Caco-2 (cell line): ENCODE measurements around the gene TMEM19. TPM values are rescaled to one million over a fixed set of nuclear protein-coding genes. Genes with fewer than 3 reads are reported as not detected.
A peak's percentile ranks its signal among the peaks of the same experiment; 100 is the strongest.

Experiments used
- BruUV-seq: library from RNA; stranded (reverse); fragments of 400-500 nt; replicated peaks from 2 replicates; lab custom pipeline; 2021; lab: Mats Ljungman, UMichigan
- CTCF ChIA-PET: fragments of 300-600 bp; sonication (Branson Sonifier 250); formaldehyde crosslinking; loops from one replicate; lab custom pipeline; 2022; ENCODE audit warnings: antibody characterized with exemption; lab: Charles Lee
- POLR2A ChIA-PET: fragments of 300-600 bp; sonication (Branson Sonifier 250); formaldehyde crosslinking; loops from one replicate; lab custom pipeline; 2022; ENCODE audit warnings: antibody characterized with exemption; lab: Charles Lee
- DNase-seq, 2 experiments: peaks; one replicate each; pipeline versions ENCODE4 v3.0.0 to v3.0.0-alpha.2; 2020 to 2022
- H3K27me3 ChIP-seq: replicated peaks from 2 replicates; pipeline ENCODE4 v1.6.0; 2011; ENCODE audit warnings: low read length; ENCODE audit not compliant: control insufficient read depth, insufficient read depth
- H3K36me3 ChIP-seq: 2 replicates; pipeline ENCODE4 v1.5.1; 2011; ENCODE audit warnings: low read length; ENCODE audit not compliant: control insufficient read depth, insufficient read depth
- H3K4me1 ChIP-seq: fragments of 250-450 bp; sonication (Bioruptor Pico); 2 replicates; pipeline ENCODE4 v1.5.1; 2020; ENCODE audit warnings: mild to moderate bottlenecking
- H3K4me3 ChIP-seq: 2 replicates; pipeline ENCODE4 v1.5.1; 2011; ENCODE audit warnings: low read depth, mild to moderate bottlenecking, control low read depth, low read length
- H3K9me3 ChIP-seq: fragments of 250-450 bp; sonication (Bioruptor Pico); 2 replicates; pipeline ENCODE4 v1.5.1; 2020; ENCODE audit warnings: mild to moderate bottlenecking, moderate library complexity
- H3K27ac Mint-ChIP-seq: one replicate; pipeline ENCODE4 v1.8.0; 2022; ENCODE audit warnings: mixed read lengths; ENCODE audit not compliant: unreplicated experiment
- H3K27me3 Mint-ChIP-seq: one replicate; pipeline ENCODE4 v1.8.0; 2022; ENCODE audit warnings: mixed read lengths; ENCODE audit not compliant: insufficient read depth, unreplicated experiment
- H3K36me3 Mint-ChIP-seq: one replicate; pipeline ENCODE4 v1.8.0; 2022; ENCODE audit warnings: mild to moderate bottlenecking, mixed read lengths; ENCODE audit not compliant: insufficient read depth, unreplicated experiment
- H3K4me1 Mint-ChIP-seq: one replicate; pipeline ENCODE4 v1.8.0; 2022; ENCODE audit warnings: low read depth, mixed read lengths; ENCODE audit not compliant: unreplicated experiment
- H3K4me3 Mint-ChIP-seq: one replicate; pipeline ENCODE4 v1.8.0; 2022; ENCODE audit warnings: mild to moderate bottlenecking, moderate library complexity, mixed read lengths; ENCODE audit not compliant: unreplicated experiment
- H3K9me3 Mint-ChIP-seq: one replicate; pipeline ENCODE4 v1.8.0; 2022; ENCODE audit warnings: mixed read lengths; ENCODE audit not compliant: unreplicated experiment
- CTCF ChIP-seq, 2 experiments: fragments of 200-600 bp in 1 of 2; IDR thresholded peaks; 1 replicate in 1 of 2; 2 replicates in 1 of 2; pipeline versions ENCODE4 v1.5.1 to v1.8.0; 2011 to 2022; ENCODE audit warnings: antibody characterized with exemption in 1 of 2, control low read depth in 1 of 2, inconsistent platforms in 1 of 2, low read depth in 1 of 2, low read length in 1 of 2, mild to moderate bottlenecking in 1 of 2, moderate library complexity in 1 of 2; ENCODE audit not compliant: insufficient read depth in 1 of 2, severe bottlenecking in 1 of 2, unreplicated experiment in 1 of 2
- intact Hi-C: fragments of 100-400 bp; cut with micrococcal nuclease; formaldehyde crosslinking; loops from one replicate; pipeline ENCODE4 v1.10.0; 2022; ENCODE audit not compliant: unreplicated experiment
- total RNA-seq: library from RNA; stranded (reverse); gene quantifications from 2 replicates; pipeline ENCODE4 v1.2.3, GENCODE V29; 2022

TMEM19 gene
- total RNA-seq, 1 experiment from 2014 or later: 24.2 TPM

GRCh38 chr12:71662849-71663560, 22.9 kb upstream of the TMEM19 start:
- intact Hi-C loops: loop anchor here (1.0 kb wide), 2 partner anchors 21 to 91 kb away; partner anchors contain the start of gene RAB21
- H3K9me3 Mint-ChIP-seq: no peaks in the 10 kb centered on the region
- Histone ChIP-seq H3K27me3 (no peaks in the 10 kb centered on the region), H3K4me3 (peak overlapping the region; percentile 93), H3K4me1 (peaks cover 11% of the 10 kb centered on the region; the same call in 1 of the 2 replicates), H3K36me3 (no peaks in the 10 kb centered on the region; the same call in 1 of the 2 replicates), H3K9me3 (no peaks in the 10 kb centered on the region)
- peaks cover 48% of the 10 kb centered on the region for H3K36me3 Mint-ChIP-seq
- H3K27ac Mint-ChIP-seq: peak overlapping the region; percentile 99
- no peaks in the 10 kb centered on the region for H3K27me3 Mint-ChIP-seq
- BruUV-seq: TSS peak; percentile 65
- peak overlapping the region; percentile 98 for H3K4me3 Mint-ChIP-seq
- POLR2A ChIA-PET: interaction anchor here (0.7 to 2.5 kb wide), 4 partner anchors 13 to 91 kb away, joined by 3 to 49 read pairs (median 6); partner anchors contain the start of gene TMEM19
- TF ChIP-seq CTCF (IDR thresholded peaks at IDR 0.05; ENCODE audit: insufficient read depth in 1 of 2, low read depth in 1 of 2, low read length in 1 of 2, severe bottlenecking in 1 of 2, unreplicated experiment in 1 of 2): no peak
- CTCF ChIA-PET: interaction anchor here (0.6 to 2.5 kb wide), 4 partner anchors 9 to 84 kb away, joined by 3 to 16 read pairs (median 6); partner anchors contain the start of gene TMEM19
- peaks cover 13% of the 10 kb centered on the region for H3K4me1 Mint-ChIP-seq
- peak; percentile 56 to 68 for DNase-seq

GRCh38 chr12:71663561-71664410, 22.1 kb upstream of the TMEM19 start, which contains the start of the genes THAP2 and ZFC3H1:
Gene THAP2 (plus strand): TSS chr12:71664301. CDS start chr12:71664510, 209 bp downstream.
Gene ZFC3H1 (minus strand): TSS chr12:71663848. CDS start chr12:71663610, 238 bp downstream.
- Histone ChIP-seq H3K27me3 (no peaks in the 10 kb centered on the region), H3K36me3 (no peaks in the 10 kb centered on the region; the same call in 1 of the 2 replicates), H3K4me3 (peak within 1 kb of the TSS; percentile 93), H3K4me1 (peaks cover 11% of the 10 kb centered on the region; the same call in 1 of the 2 replicates), H3K9me3 (no peaks in the 10 kb centered on the region)
- CTCF ChIA-PET: interaction anchor here (0.6 to 2.5 kb wide), 7 partner anchors 8 to 83 kb away, joined by 3 to 16 read pairs (median 3); partner anchors contain the start of gene TMEM19
- Mint-ChIP-seq H3K4me3 (peak within 1 kb of the TSS; percentile 98), H3K9me3 (no peaks in the 10 kb centered on the region), H3K27ac (peak within 1 kb of the TSS; percentile 99), H3K36me3 (peaks cover 40% of the 10 kb centered on the region), H3K4me1 (peaks cover 11% of the 10 kb centered on the region), H3K27me3 (no peaks in the 10 kb centered on the region)
- POLR2A ChIA-PET: interaction anchor here (1.0 to 2.5 kb wide), 5 partner anchors 21 to 91 kb away, joined by 4 to 49 read pairs (median 8); partner anchors contain the start of genes RAB21 and TMEM19
- intact Hi-C loops: loop anchor here (1.0 kb wide), 4 partner anchors 21 to 91 kb away; partner anchors contain the start of genes RAB21 and TMEM19
- DNase-seq: peak; percentile 94 to 97
- BruUV-seq: no TSS peak
- TF ChIP-seq CTCF (IDR thresholded peaks at IDR 0.05; ENCODE audit: insufficient read depth in 1 of 2, low read depth in 1 of 2, low read length in 1 of 2, severe bottlenecking in 1 of 2, unreplicated experiment in 1 of 2): peak in 1 of 2 experiments; percentile 34
